GM12892 (cell line): Measurements from ENCODE around the gene MINDY4.

Source experiments
- DNase-seq: peaks from one replicate; pipeline ENCODE4 v3.0.0; 2011; ENCODE audit not compliant: insufficient read length
- FAIRE-seq: peaks from 2 replicates; lab custom pipeline; 2011; peaks lifted over from hg19 to GRCh38; lab: Jason Lieb, UNC
- POLR2A ChIP-seq: IDR thresholded peaks from 2 replicates; pipeline ENCODE4 v1.6.1; 2011; ENCODE audit warnings: low read depth, low read length, control low read depth
- POLR2AphosphoS5 ChIP-seq: IDR thresholded peaks from 2 replicates; pipeline ENCODE4 v1.6.1; 2011; ENCODE audit warnings: low read depth, low read length, control low read depth
- TAF1 ChIP-seq: IDR thresholded peaks from 2 replicates; pipeline ENCODE4 v1.6.1; 2011; ENCODE audit warnings: low read depth, mild to moderate bottlenecking, control low read depth, low read length, borderline replicate concordance

MINDY4 gene

DNA sequence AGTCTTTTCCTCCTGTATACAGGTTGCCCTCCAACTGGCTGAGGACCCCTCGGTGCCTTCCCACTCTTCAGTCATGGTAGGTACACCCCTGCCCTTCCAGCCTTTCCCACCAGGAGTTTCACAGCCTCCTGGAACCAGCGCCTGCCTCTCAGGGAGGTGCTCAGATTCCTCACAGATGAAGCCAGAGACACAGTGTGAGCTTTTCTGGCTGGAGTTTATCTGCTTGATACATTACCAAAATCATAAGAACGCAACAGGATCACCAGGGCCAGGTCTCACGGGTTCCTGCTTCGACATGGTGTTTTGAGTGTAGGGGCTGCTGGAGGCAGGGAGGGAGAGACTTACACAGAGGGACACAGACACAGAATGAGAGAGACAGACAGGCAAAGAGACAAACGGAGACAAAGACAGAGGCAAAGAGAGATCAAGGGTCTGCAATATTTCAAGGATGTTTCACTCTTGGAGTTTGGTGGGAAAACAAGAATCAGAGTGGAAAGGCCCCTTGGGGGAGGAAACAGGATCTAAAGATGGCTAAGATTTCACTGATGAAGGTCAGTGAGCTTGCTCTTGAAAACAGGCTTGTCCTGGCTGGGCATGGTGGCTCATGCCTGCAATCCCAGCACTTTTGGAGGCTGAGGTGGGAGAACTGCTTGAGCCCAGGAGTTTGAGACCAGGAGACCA, 25.8 kb upstream of the MINDY4 start:
- no peak for FAIRE-seq
- DNase-seq: no peak
- TF ChIP-seq TAF1 (no peak), POLR2AphosphoS5 (no peak), POLR2A (no peak)

DNA sequence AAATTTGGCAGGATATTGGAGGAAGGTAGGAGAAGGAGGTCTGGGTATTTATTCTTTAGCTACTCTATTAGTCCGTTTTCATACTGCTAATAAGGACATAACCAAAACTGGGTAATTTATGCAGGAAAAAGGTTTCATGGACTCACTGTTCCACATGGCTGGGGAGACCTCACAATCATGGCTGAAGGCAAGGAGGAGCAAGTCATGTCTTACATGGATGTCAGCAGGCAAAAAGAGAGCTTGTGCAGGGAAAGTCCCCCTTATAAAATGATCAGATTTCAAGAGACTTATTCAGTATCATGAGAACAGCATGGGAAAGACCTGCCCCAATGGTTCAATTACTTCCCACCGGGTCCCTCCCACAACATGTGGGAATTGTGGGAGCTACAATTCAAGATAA, 21.2 kb upstream of the MINDY4 start:
- no peak for DNase-seq
- FAIRE-seq: no peak
- no peak for TF ChIP-seq POLR2AphosphoS5
- no peak for TF ChIP-seq POLR2A
- TF ChIP-seq TAF1: no peak

DNA sequence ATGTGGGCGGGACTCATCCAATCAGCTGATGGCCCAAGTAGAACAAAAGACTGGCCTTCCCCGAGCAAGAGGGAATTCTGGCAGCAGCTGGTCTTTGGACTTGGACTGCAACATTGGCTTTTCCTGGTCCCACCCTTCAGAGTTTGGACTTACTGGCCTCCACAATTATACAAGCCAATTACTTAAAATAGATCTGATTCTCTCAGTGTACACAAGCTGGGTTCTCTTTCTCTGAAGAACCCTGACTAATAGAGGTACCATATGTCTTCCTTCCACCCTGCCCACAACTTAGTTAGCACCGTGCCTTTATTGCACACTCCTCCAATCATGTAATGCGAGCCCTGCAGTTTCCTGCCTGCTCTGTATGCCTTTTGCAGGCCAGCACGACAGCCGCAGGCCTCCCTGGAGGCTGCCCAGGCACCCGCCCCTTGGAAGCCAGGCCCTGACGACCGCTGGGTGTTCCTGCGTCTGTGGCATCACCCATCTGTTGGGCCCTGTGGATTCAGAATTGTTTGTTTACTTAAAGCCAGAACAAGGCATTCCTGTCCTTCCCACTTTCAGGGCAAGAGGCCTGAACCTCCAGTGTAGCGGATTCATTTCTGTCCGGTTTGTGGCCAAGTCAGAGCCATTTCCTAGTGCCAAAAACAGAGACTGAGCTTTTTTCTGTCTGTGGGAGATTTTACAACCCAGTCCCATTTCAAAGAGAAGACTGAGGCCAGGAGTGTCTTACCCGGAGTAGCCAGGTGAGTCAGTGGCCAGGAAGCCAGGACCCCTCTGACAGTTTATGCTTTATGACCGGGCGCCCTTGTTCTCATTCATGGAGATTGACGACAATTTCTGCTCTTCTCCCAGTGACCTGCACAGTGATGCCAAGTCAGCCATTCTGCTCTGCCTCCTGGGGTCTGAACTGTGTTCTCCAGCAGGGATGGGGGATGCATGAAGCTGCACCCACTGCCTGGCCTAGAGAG, 20.2 kb upstream of the MINDY4 start:
- FAIRE-seq (no peak), DNase-seq (no peak)
- TF ChIP-seq POLR2AphosphoS5 (no peak), POLR2A (no peak), TAF1 (no peak)

DNA sequence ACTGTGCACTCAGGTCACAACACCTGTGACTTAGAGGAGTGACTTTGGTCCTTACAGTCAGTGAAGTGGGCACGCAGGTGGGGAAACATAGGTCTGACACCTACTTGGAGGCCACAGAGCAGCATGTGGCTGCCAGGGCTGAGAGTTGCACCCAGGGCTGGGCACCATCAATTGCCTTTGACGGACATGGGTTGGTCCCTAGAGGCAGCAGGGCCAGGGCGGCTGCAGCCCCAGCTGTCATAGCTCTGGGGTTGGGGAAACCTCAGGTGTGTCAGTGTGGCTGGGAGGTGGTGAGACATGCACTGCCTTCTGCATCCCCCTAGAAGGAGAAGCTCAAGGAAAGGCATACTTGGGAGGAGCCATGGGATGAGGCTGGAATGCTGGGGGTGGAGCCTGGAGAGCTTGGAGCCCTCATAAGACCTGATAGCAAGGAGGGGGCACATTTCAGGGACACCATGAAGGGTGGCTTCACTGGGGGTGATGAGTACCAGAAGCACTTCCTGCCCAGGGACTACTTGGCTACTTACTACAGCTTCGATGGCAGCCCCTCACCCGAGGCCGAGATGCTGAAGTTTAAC, 19.4 kb upstream of the MINDY4 start, which contains the start of gene INMT:
INMT (plus strand) TSS at position 440 of the 578 bp plus-strand sequence; CDS start at position 456, 16 bp downstream.
- TF ChIP-seq POLR2AphosphoS5: no peak
- no peak for TF ChIP-seq POLR2A
- no peak for TF ChIP-seq TAF1
- no peak for DNase-seq
- no peak for FAIRE-seq

DNA sequence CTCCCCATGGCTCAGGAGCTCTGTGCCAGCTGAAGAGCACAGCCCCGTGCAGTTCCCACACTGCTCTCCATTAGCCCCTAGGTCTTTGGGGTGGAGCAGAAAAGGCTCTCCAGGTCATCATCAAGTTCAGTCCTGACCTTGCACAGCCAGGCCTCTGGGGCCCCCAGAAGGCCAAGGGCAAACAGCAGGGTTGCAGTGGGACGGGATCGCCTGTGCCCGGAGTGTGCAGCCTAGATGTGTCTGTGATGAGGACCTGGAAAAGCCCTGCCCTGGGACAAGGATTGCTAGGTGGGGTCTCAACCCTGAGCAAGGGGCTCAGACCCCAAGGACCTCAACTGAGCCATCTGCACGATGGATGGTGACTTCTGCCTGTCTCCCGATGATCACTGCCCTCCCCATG, 18.7 kb upstream of the MINDY4 start:
- no peak for DNase-seq
- FAIRE-seq: no peak
- no peak for TF ChIP-seq POLR2AphosphoS5
- no peak for TF ChIP-seq POLR2A
- no peak for TF ChIP-seq TAF1

DNA sequence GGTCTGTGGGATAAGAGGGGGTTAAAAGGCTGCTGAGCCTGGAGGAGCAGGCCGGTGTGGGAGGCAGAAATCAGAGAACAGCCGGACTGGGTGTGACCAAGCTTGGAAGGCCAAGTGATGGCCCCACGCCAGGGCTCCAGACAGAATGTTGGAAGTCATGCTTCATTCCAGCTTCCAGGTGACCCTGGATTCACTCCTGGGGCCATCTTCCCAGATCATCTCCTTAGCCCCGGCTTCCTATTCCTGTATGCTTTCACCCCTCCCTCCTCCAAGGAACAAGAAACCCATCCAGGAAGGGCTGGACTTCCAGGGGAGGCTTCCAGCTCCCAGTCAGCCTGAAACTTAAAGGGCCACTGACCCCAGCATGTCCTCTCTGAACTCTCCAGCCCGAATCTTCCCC, 18.2 kb upstream of the MINDY4 start:
- no peak for FAIRE-seq

DNA sequence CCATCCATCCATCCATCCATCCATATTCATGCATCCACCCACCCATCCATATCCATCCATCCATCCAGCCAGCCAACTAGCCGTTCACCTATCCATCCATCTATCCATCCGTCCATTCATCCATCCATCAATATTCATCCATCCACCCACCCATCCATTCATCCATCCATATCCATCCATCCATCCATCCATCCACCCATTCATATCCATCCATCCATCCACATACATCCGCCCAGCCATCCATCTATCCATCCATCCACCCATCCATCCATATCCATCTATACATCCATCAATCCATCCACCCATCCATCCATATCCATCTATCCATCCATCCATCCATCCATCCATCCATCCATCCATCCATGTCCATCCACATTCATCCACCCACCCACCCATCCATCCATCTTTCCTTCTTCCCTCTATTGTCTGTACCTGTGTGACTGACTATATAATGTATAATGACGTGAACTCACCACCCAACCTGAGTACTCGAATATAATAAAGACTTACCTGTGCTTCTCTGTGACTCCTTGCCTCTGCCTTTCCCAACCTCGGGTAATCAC, 16.8 kb upstream of the MINDY4 start:
- no peak for DNase-seq
- no peak for TF ChIP-seq TAF1
- TF ChIP-seq POLR2AphosphoS5: no peak
- FAIRE-seq: no peak

More for the DNA sequence above, 18.2 kb upstream of the MINDY4 start:
- no peak for TF ChIP-seq POLR2AphosphoS5
- no peak for TF ChIP-seq POLR2A
- TF ChIP-seq TAF1: no peak
- no peak for DNase-seq

DNA sequence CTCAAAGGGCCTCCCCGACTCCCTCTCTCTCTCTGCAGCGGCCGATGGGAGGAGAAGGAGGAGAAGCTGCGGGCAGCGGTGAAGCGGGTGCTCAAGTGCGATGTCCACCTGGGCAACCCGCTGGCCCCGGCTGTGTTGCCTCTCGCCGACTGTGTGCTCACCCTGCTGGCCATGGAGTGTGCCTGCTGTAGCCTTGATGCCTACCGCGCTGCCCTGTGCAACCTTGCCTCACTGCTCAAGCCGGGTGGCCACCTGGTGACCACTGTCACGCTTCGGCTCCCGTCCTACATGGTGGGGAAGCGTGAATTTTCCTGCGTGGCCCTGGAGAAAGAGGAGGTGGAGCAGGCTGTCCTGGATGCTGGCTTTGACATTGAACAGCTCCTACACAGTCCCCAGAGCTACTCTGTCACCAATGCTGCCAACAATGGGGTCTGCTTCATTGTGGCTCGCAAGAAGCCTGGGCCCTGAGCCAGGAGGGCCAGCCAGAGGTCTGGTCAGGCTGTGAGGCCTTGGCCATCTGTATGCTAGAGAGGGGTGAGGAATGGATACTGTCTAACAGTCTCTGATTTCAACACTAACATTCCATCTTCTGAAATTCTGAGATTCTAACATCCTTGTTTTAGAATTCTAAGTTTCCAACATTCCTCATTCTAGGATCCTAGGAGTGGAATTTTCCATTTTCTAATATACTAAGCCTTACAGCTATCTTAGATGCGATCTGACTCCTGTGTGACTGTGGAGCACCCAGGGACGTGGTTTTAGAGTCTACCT, 15.6 kb upstream of the MINDY4 start:
- TF ChIP-seq POLR2A (no peak), TAF1 (no peak), POLR2AphosphoS5 (no peak)
- DNase-seq (no peak), FAIRE-seq (no peak)

DNA sequence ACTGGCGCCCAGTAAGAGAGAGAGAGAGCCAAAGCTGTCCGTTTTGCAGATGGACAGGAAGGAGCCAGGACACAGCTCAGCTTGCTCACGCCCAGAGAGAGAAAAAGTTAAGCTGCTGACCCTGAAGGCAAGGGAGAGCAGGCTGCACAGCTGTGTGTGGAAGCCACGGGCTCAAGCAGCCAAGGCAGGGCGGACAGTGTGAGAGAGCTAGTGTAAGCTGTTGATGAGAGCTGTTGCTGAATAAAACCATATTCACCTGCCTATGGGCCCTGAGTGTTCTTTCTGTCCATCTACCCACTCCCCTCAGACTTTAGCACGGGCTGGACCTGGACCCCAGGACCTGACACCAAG, 13.9 kb upstream of the MINDY4 start:
- no peak for TF ChIP-seq POLR2AphosphoS5
- TF ChIP-seq TAF1: no peak
- TF ChIP-seq POLR2A: no peak
- FAIRE-seq: no peak
- no peak for DNase-seq

DNA sequence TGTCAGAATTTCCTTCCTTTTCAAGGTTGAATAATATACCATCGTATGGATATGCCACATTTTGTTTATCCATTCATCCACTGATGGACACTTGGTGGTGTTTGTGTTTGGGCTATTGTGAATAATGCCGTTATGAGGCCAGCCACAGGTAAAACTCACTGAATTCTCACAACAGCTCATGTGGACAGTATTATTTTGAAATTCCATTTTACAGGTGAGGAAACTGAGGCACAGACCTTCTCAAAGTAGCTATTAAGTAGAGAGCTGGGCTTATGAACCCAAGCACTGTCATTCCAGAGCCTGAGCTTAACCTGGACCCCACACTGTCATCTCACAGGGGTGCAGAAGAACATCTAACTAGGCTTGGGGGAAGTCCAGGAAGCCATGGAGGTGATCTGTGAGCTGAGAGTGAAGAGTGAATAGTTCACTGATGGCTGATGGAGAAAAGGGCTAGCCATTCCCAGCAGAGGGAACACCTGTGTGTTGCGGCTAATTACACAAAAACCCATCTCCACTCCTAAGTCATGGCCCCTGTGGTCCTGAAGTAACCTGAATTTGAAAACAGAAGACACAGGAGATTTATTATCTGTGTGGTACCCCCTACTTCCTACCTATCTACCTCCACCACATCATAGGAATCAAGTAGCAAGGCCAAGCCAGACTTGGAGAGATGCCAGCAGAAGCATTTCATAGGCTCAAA, 10.6 kb upstream of the MINDY4 start:
- FAIRE-seq: no peak
- no peak for DNase-seq
- TF ChIP-seq POLR2A: no peak
- TF ChIP-seq TAF1: no peak
- TF ChIP-seq POLR2AphosphoS5: no peak
